BJ (cell line): Measurements from ENCODE around the gene F2. TPM values are rescaled to one million over a fixed set of nuclear protein-coding genes. Genes with fewer than 3 reads are reported as not detected.

Experiments
- CTCF ChIA-PET: fragments of 350-600 bp; formaldehyde crosslinking; extraction: SDS; loops from one replicate; lab custom pipeline; 2021; ENCODE audit warnings: antibody characterized with exemption, inconsistent platforms; lab: Yijun Ruan, JAX
- POLR2A ChIA-PET: fragments of 300-600 bp; sonication (Branson Sonifier 250); formaldehyde crosslinking; extraction: SDS; loops from one replicate; lab custom pipeline; 2021; ENCODE audit warnings: antibody characterized with exemption; lab: Charles Lee
- DNase-seq: peaks from one replicate; pipeline ENCODE4 v3.0.0-alpha.2; 2011; ENCODE audit warnings: low read depth
- H3K27me3 ChIP-seq: 2 replicates; pipeline ENCODE4 v1.6.0; 2011; ENCODE audit warnings: low read length; ENCODE audit not compliant: control insufficient read depth, insufficient read depth
- H3K36me3 ChIP-seq: 2 replicates; pipeline ENCODE4 v1.5.1; 2011; ENCODE audit warnings: low read length; ENCODE audit not compliant: control insufficient read depth, insufficient read depth
- H3K4me3 ChIP-seq: 2 replicates; pipeline ENCODE4 v1.5.1; 2011; ENCODE audit warnings: low read depth, mild to moderate bottlenecking, control low read depth, low read length
- CTCF ChIP-seq: IDR thresholded peaks from 2 replicates; pipeline ENCODE4 v1.5.1; 2011; ENCODE audit warnings: low read depth, mild to moderate bottlenecking, control low read depth, inconsistent platforms, low read length, moderate library complexity; ENCODE audit not compliant: insufficient read depth
- polyA plus RNA-seq: library from polyadenylated mRNA; depleted of rRNA; stranded (reverse); fragments of >200 nt; gene quantifications from 2 replicates; pipeline ENCODE4 v1.2.3, GENCODE V29; 2011

Gene F2
- polyA plus RNA-seq, 1 experiment = 0.05 TPM

DNA sequence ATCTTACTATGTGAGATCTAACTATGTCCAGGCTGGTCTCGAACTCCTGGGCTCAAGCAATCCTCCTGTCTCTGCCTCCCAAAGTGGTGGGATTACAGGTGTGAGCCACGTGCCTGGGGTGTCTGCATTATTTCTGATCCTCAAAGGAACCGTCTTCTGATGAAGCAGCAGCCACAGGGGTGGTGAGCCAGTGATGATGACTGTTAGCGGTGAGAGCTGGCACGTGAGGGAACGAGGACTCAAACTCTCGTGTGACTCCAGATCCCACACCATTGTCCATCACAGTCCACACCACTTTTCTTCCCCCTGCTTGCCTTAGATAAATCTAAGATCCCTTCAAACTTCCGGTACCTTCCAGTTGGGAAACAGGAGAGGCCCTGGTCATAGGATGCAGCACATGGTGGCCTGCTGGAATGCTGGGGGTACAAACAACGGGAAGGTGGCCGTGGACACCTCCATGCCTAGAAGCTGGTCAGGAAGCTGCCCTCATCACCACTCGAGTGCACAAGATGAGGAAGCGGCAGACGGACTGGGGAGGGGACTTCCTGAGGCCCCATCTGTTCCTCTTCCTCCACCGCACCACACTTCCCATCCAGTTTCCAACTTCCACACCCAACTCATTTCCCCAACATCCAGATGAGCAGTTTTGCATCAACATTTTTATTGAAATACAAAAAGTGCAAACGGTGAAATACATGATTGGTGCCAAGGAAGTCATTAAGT, 42.4 kb upstream of the F2 start:
- Histone ChIP-seq H3K4me3 (no peak overlapping the region), H3K36me3 (peaks cover 37% of the 10 kb centered on the region), H3K27me3 (no peaks in the 10 kb centered on the region)
- DNase-seq = no peak
- TF ChIP-seq CTCF = no peak
- ChIA-PET CTCF (interaction anchor here (1.7 kb wide), 1 partner anchor 7 kb away, joined by 9 read pairs; no protein-coding TSS in a partner anchor), POLR2A (no interaction called here)

DNA sequence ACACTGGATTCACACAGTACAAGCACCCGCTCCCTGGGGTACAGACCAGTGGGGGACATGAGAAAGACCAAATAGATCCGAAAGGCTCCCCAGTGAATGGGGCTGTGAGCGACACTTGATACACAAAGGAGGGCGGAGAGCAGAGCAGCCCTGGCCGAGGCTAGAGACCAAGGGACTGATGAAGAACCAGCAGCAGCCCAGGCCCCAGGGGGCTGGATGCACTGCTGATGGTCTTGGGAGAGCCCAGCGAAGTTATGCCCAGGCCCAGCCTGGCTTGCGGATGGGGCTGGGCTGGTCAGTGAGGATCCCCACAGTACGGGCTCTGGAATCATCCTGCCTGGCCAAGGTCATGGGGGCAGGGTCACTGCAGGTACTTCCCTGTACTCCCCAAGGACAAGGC, 41.8 kb upstream of the F2 start:
- no peak for DNase-seq
- ChIA-PET POLR2A (no interaction called here), CTCF (no interaction called here)
- TF ChIP-seq CTCF = no peak
- Histone ChIP-seq H3K27me3 (no peaks in the 10 kb centered on the region), H3K4me3 (no peak overlapping the region), H3K36me3 (peaks cover 41% of the 10 kb centered on the region)

GRCh38 chr11:46677991-46678740, 40.8 kb upstream of the F2 start:
- no peaks in the 10 kb centered on the region for H3K27me3 ChIP-seq
- ChIA-PET POLR2A (no interaction called here), CTCF (no interaction called here)
- no peak for DNase-seq
- peaks cover 38% of the 10 kb centered on the region for H3K36me3 ChIP-seq
- TF ChIP-seq CTCF = no peak
- H3K4me3 ChIP-seq = no peak overlapping the region

DNA sequence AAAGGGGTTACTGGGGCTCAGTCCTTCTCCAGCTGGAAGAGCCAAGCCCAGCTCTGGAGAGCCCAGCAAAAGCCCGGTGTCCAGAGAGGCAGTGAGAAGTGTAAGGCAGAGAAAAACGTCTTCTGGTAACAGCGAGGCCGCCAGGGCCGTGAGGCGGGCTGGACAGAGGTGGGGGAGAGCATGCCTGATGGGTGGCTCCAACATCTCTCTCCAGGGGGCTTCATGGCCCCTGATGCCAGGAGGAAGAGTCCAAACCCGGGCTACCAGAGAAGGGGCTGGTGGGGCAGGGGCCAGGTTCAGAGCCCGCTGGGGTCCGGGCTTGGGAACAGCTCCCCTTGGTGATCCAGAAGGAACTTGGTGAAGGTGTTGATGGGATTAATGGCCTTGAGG, 40.3 kb upstream of the F2 start:
- H3K27me3 ChIP-seq = no peaks in the 10 kb centered on the region
- peaks cover 34% of the 10 kb centered on the region for H3K36me3 ChIP-seq
- H3K4me3 ChIP-seq = no peak overlapping the region
- TF ChIP-seq CTCF = no peak
- ChIA-PET CTCF (interaction anchor here (1.3 kb wide), 1 partner anchor 20 kb away, joined by 3 read pairs; no protein-coding TSS in a partner anchor), POLR2A (no interaction called here)
- no peak for DNase-seq

DNA sequence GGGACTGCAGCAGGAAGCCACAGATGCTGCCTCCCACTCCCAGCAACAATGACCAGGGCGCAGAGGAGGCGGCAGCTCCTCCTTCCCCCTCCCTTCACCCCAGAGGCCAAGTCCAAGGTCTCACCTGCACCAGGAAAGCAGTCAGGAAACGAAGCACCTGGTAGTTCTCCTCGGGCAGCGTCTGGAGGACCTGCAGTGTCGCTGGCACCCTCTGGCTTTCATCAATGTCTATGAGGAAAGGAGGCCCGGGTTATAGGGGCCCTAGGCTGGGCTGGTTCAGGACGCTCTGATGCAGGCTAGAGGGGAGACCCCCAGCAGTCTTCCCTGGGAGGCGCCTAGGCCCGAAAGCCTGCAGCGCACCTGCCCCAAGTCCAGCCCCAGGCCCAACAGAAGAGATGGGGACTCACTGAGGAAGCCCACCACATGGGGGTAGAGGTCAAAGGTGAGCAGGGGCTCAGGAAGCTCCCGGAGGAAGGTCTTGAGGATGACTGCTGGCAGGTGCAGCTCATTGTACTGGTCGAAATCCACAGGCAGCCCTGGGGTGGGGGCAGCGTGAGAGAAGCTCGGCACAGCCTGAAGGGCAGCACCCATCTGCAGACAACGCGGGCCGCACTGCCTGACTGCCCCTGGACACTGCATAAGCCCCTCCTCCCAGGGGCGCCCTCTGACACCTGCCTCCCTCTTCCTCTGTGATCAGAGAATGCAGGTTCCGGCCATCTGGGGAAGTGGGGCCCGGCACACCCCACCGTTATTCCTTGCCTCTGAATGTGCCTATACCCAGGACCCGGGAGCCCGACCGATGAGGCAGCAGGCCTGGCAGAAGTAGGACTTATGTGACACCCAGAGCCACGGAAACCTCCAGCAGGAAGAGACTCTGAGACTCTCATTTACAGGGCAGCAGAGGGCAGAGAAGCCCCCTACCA, 39.5 kb upstream of the F2 start:
- Histone ChIP-seq H3K4me3 (no peak overlapping the region), H3K36me3 (peaks cover 31% of the 10 kb centered on the region), H3K27me3 (no peaks in the 10 kb centered on the region)
- ChIA-PET CTCF (interaction anchor here (1.3 kb wide), 1 partner anchor 21 kb away, joined by 3 read pairs; no protein-coding TSS in a partner anchor), POLR2A (no interaction called here)
- TF ChIP-seq CTCF = no peak
- no peak for DNase-seq
